Suprapubic skin (tissue), 4 donors: ENCODE data around the gene HNRNPC. TPM values are rescaled to one million over a fixed set of nuclear protein-coding genes. Genes with fewer than 3 reads are reported as not detected.
"Not testable (repeated sequence)": the region's sequence is repeated elsewhere in the genome, so short reads cannot be mapped to it uniquely, and the experiment has no call there.

Experiments used
- DNase-seq, 2 donors: peaks; one replicate each; pipeline ENCODE4 v3.0.0-alpha.2; 2019; ENCODE audit warnings: low spot score in 2 of 2
- H3K27ac ChIP-seq: fragments of 200-600 bp; sonication (generic); one replicate; pipeline ENCODE4 v1.5.1; 2019
- H3K27me3 ChIP-seq: fragments of 200-600 bp; sonication (generic); one replicate; pipeline ENCODE4 v1.5.1; 2019
- H3K36me3 ChIP-seq: fragments of 200-600 bp; sonication (generic); one replicate; pipeline ENCODE4 v1.5.1; 2019
- H3K4me1 ChIP-seq: fragments of 200-600 bp; sonication (generic); one replicate; pipeline ENCODE4 v1.5.1; 2019
- H3K4me3 ChIP-seq: fragments of 200-600 bp; sonication (generic); one replicate; pipeline ENCODE4 v1.5.1; 2019; ENCODE audit warnings: mild to moderate bottlenecking
- H3K9me3 ChIP-seq: fragments of 200-600 bp; sonication (generic); one replicate; pipeline ENCODE4 v1.5.1; 2019
- EP300 ChIP-seq: sonication (generic); formaldehyde crosslinking; IDR thresholded peaks from one replicate; pipeline ENCODE4 v1.6.1; 2017; ENCODE audit warnings: antibody characterized with exemption
- POLR2A ChIP-seq, 2 donors: fragments of 450-650 bp; IDR thresholded peaks; one replicate each; pipeline ENCODE4 v1.6.1; 2017; ENCODE audit warnings: antibody characterized with exemption in 2 of 2, mild to moderate bottlenecking in 2 of 2, moderate library complexity in 2 of 2
- POLR2AphosphoS5 ChIP-seq, 3 donors: sonication (generic); formaldehyde crosslinking; IDR thresholded peaks; one replicate each; pipeline ENCODE4 v1.6.1; 2017; ENCODE audit warnings: antibody characterized with exemption in 3 of 3
- WGBS: methylation state at CpG from one replicate; pipeline ENCODE4 v1.1.5; 2018; 5-methylcytosine and 5-hydroxymethylcytosine counted together
- total RNA-seq, 4 donors: library from RNA; depleted of rRNA; stranded (reverse); fragments of >200 nt; gene quantifications; one replicate each; pipeline ENCODE4 v1.1.0, GENCODE V29; 2016
- TF ChIP-seq, protein P1 (sequence below), 2 donors: fragments of 200-600 bp in 1 of 2; fragments of 450-650 bp in 1 of 2; sonication (generic) in 1 of 2; IDR thresholded peaks; one replicate each; pipeline ENCODE4 v1.5.1; 2016 to 2019; ENCODE audit warnings: antibody characterized with exemption in 2 of 2, mild to moderate bottlenecking in 1 of 2, moderate library complexity in 1 of 2

The HNRNPC gene
- total RNA-seq, 4 donors from 2014 or later = 355 to 512 (median 409) TPM

- TF ChIP-seq POLR2A (IDR thresholded peaks at IDR 0.05) = no peak
- TF ChIP-seq EP300 = no peak
- no peak for TF ChIP-seq POLR2AphosphoS5 (IDR thresholded peaks at IDR 0.05)
- TF ChIP-seq, protein P1, sequence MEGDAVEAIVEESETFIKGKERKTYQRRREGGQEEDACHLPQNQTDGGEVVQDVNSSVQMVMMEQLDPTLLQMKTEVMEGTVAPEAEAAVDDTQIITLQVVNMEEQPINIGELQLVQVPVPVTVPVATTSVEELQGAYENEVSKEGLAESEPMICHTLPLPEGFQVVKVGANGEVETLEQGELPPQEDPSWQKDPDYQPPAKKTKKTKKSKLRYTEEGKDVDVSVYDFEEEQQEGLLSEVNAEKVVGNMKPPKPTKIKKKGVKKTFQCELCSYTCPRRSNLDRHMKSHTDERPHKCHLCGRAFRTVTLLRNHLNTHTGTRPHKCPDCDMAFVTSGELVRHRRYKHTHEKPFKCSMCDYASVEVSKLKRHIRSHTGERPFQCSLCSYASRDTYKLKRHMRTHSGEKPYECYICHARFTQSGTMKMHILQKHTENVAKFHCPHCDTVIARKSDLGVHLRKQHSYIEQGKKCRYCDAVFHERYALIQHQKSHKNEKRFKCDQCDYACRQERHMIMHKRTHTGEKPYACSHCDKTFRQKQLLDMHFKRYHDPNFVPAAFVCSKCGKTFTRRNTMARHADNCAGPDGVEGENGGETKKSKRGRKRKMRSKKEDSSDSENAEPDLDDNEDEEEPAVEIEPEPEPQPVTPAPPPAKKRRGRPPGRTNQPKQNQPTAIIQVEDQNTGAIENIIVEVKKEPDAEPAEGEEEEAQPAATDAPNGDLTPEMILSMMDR (IDR thresholded peaks at IDR 0.05) = no peak
- Histone ChIP-seq H3K36me3 (peaks cover 76% of the 10 kb centered on the region), H3K27ac (no peak overlapping the region), H3K9me3 (no peaks in the 10 kb centered on the region), H3K4me1 (peaks cover 10% of the 10 kb centered on the region), H3K4me3 (no peak overlapping the region), H3K27me3 (no peaks in the 10 kb centered on the region)
- no peak for DNase-seq
- WGBS = 84% methylated on average over 14 of the region's 14 CpGs
Measured at GRCh38 chr14:21231020-21231652, 38.1 kb downstream of the HNRNPC start.

DNA sequence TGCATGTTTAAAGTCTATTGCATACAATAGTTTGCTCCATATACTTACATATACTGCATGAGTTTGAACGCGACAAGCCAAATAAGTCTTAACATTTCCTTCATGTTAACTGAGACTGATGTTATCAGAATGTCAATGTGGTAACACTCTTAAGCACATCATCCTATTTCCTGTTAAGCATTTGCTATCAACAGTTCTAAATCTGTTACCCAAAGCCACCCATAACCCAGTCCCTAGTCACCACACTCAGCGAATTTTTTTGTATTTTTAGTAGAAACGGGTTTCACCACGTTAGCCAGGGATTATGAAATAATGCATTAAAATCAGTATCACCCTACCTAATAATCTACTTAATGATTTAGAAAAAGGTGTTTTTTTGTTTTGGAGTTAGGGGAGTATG lies 39.4 kb downstream of the HNRNPC start:
- WGBS = 65% methylated on average over 5 of the region's 5 CpGs
- Histone ChIP-seq H3K9me3 (no peaks in the 10 kb centered on the region), H3K36me3 (peaks cover 89% of the 10 kb centered on the region), H3K27me3 (no peaks in the 10 kb centered on the region), H3K4me1 (peaks cover 5% of the 10 kb centered on the region), H3K27ac (no peak overlapping the region), H3K4me3 (no peak overlapping the region)
- TF ChIP-seq, protein P1 (IDR thresholded peaks at IDR 0.05) = no peak
- TF ChIP-seq POLR2AphosphoS5 (IDR thresholded peaks at IDR 0.05) (no peak), POLR2A (IDR thresholded peaks at IDR 0.05) (no peak), EP300 (no peak)
- DNase-seq = no peak

DNA sequence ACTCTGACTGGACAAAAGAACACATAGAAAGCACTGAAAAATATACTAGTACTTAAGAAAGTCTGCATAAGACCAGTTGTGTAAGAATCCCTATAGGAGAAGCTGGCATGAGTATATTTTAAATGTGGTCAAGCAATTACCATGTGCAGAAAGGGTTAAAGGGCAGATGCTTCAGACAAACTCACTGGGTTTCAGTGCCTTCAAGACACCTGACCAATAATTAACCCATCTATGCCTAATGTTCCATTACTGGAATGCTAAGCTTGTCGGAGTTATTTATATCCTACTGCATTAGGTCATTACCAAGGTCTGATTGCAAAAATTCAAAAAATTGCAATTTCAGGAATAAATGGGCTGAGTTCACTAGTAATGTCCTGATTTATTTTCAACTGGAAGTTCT lies 41.3 kb downstream of the HNRNPC start:
- Histone ChIP-seq H3K4me3 (no peak overlapping the region), H3K27me3 (no peaks in the 10 kb centered on the region), H3K9me3 (no peaks in the 10 kb centered on the region), H3K27ac (no peak overlapping the region), H3K36me3 (peaks cover 88% of the 10 kb centered on the region), H3K4me1 (peaks cover 3% of the 10 kb centered on the region)
- DNase-seq = no peak
- WGBS = 95% methylated on average over 1 of the region's 1 CpG
- TF ChIP-seq, protein P1 (IDR thresholded peaks at IDR 0.05) = no peak
- TF ChIP-seq POLR2A (IDR thresholded peaks at IDR 0.05) (no peak), POLR2AphosphoS5 (IDR thresholded peaks at IDR 0.05) (no peak), EP300 (no peak)

- H3K9me3 ChIP-seq = no peaks in the 10 kb centered on the region
- DNase-seq = no peak
- no peaks in the 10 kb centered on the region for H3K27me3 ChIP-seq
- WGBS = 78% methylated on average over 5 of the region's 5 CpGs
- peaks cover 89% of the 10 kb centered on the region for H3K36me3 ChIP-seq
- H3K4me3 ChIP-seq = no peak overlapping the region
- no peak overlapping the region for H3K27ac ChIP-seq
- no peak for TF ChIP-seq POLR2AphosphoS5 (IDR thresholded peaks at IDR 0.05)
- TF ChIP-seq POLR2A (IDR thresholded peaks at IDR 0.05) = no peak
- TF ChIP-seq EP300 = no peak
- TF ChIP-seq, protein P1 (IDR thresholded peaks at IDR 0.05) = no peak
- peaks cover 3% of the 10 kb centered on the region for H3K4me1 ChIP-seq
Measured at GRCh38 chr14:21227150-21227549, 42.1 kb downstream of the HNRNPC start.

DNA sequence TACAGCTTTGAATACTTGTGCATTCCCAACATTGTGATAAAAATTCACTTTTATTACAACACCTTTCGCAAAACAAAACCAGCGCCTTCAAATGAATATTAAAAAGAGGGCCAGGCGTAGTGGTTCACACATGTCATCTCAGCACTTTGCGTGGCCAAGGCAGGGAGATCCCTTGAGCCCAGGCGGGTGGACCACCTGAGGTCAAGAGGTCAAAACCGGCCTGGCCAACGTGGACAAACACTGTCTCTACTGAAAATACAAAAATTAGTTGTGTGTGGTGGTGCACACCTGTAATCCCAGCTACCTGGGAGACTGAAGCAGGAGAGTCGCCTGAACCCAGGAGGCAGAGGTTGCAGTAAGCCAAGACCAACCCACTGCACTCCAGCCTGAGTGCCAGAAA lies 42.8 kb downstream of the HNRNPC start:
- no peaks in the 10 kb centered on the region for H3K27me3 ChIP-seq
- 87% methylated on average over 8 of the region's 8 CpGs for WGBS
- no peaks in the 10 kb centered on the region for H3K9me3 ChIP-seq
- H3K36me3 ChIP-seq = peaks cover 91% of the 10 kb centered on the region
- H3K4me1 ChIP-seq = peaks cover 3% of the 10 kb centered on the region
- no peak overlapping the region for H3K4me3 ChIP-seq
- no peak overlapping the region for H3K27ac ChIP-seq
- DNase-seq = no peak
- TF ChIP-seq POLR2AphosphoS5 (IDR thresholded peaks at IDR 0.05) (no peak), POLR2A (IDR thresholded peaks at IDR 0.05) (no peak), EP300 (no peak)
- TF ChIP-seq, protein P1 (IDR thresholded peaks at IDR 0.05) = no peak

DNA sequence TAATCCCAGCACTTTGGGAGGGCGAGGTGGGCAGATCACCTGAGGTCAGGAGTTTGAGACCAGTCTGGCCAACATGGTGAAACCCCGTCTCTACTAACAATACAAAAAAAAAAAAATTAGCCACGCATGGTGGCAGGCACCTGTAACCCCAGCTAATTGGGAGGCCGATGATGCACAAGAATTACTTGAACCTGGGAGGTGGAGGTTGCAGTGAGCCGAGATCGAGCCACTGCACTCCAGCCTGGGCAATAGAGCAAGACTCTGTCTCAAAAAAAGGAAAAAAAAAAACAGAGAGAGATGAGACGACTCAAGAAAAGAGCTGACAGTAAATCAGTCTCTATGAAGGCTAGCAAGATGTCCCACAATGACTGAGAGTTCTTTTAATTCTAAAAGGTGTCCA lies 44.1 kb downstream of the HNRNPC start:
- H3K4me3 ChIP-seq, H3K9me3 ChIP-seq, DNase-seq, H3K27ac ChIP-seq, H3K4me1 ChIP-seq, H3K27me3 ChIP-seq: not testable (repeated sequence)
- 92% methylated on average over 7 of the region's 7 CpGs for WGBS
- peaks cover 91% of the 10 kb centered on the region for H3K36me3 ChIP-seq
